Endodermal cell (in vitro differentiated cells): ENCODE measurements around the gene CD58. TPM values are rescaled to one million over a fixed set of nuclear protein-coding genes. Genes with fewer than 3 reads are reported as not detected.

Experiments
- DNase-seq: peaks from one replicate; pipeline ENCODE4 v3.0.0-alpha.2; 2017
- H3K27ac ChIP-seq: 2 replicates; pipeline ENCODE4 v1.5.1; 2013; ENCODE audit warnings: mild to moderate bottlenecking, low read depth, low read length, moderate library complexity
- H3K27me3 ChIP-seq: 2 replicates; pipeline ENCODE4 v1.6.1; 2013; ENCODE audit warnings: mild to moderate bottlenecking, low read length, moderate library complexity; ENCODE audit not compliant: insufficient read depth, control insufficient read depth, poor library complexity, severe bottlenecking
- H3K36me3 ChIP-seq: 2 replicates; pipeline ENCODE4 v1.7.0; 2013; ENCODE audit warnings: mild to moderate bottlenecking, low read length, moderate library complexity; ENCODE audit not compliant: control insufficient read depth, insufficient read depth
- H3K4me1 ChIP-seq: one replicate; pipeline ENCODE4 v1.7.0; 2013; ENCODE audit warnings: low read length; ENCODE audit not compliant: control insufficient read depth, insufficient read depth
- H3K4me3 ChIP-seq: 2 replicates; pipeline ENCODE4 v1.5.1; 2013; ENCODE audit warnings: mild to moderate bottlenecking, low read length, moderate library complexity
- H3K9ac ChIP-seq: 2 replicates; pipeline ENCODE4 v1.6.1; 2013; ENCODE audit warnings: mild to moderate bottlenecking, low read length, moderate library complexity; ENCODE audit not compliant: poor library complexity, severe bottlenecking; ENCODE audit errors: extremely low read depth
- H3K9me3 ChIP-seq: 2 replicates; pipeline ENCODE4 v1.6.1; 2013; ENCODE audit warnings: mild to moderate bottlenecking, low read length, moderate library complexity; ENCODE audit not compliant: control insufficient read depth
- H3K27ac Mint-ChIP-seq: 2 replicates; pipeline ENCODE4 v1.8.0; 2020; ENCODE audit warnings: mixed read lengths
- H3K27me3 Mint-ChIP-seq: 2 replicates; pipeline ENCODE4 v1.8.0; 2021; ENCODE audit warnings: mild to moderate bottlenecking, mixed read lengths; ENCODE audit not compliant: insufficient read depth
- H3K36me3 Mint-ChIP-seq: 2 replicates; pipeline ENCODE4 v1.8.0; 2020; ENCODE audit warnings: low read depth, mixed read lengths
- H3K4me1 Mint-ChIP-seq: 2 replicates; pipeline ENCODE4 v1.8.0; 2020; ENCODE audit warnings: mixed read lengths
- H3K4me3 Mint-ChIP-seq: 2 replicates; pipeline ENCODE4 v1.8.0; 2020; ENCODE audit warnings: mild to moderate bottlenecking, moderate library complexity, mixed read lengths
- H3K9me3 Mint-ChIP-seq: 2 replicates; pipeline ENCODE4 v1.8.0; 2020; ENCODE audit warnings: mild to moderate bottlenecking, mixed read lengths
- WGBS, 2 experiments: methylation state at CpG; one replicate each; pipeline versions ENCODE4 v1.1.5 to v1.1.7; 2013; ENCODE audit warnings: missing lambda C conversion rate in 2 of 2, mixed read lengths in 1 of 2; ENCODE audit not compliant: insufficient coverage in 1 of 2, insufficient read length in 1 of 2; 5-methylcytosine and 5-hydroxymethylcytosine counted together
- total RNA-seq, 2 donors: library from RNA; stranded (reverse); fragmentation: NEBNext Ultra II Directional in 1 of 2; extraction: Animal tissue kit (Norgen Biotek cat#: 25700) in 1 of 2; gene quantifications; 2 replicates in 1 of 2; 3 replicates in 1 of 2; pipeline ENCODE4 v1.2.1, GENCODE V29; 2021
- TF ChIP-seq, protein P1 (sequence below): fragments of 200-600 bp; sonication (generic); conservative IDR thresholded peaks from 2 replicates; pipeline ENCODE4 v1.5.0; 2021; ENCODE audit warnings: antibody characterized with exemption, mild to moderate bottlenecking

The CD58 gene
- total RNA-seq, 2 donors from 2014 or later, result 4.6 to 5.9 TPM

DNA sequence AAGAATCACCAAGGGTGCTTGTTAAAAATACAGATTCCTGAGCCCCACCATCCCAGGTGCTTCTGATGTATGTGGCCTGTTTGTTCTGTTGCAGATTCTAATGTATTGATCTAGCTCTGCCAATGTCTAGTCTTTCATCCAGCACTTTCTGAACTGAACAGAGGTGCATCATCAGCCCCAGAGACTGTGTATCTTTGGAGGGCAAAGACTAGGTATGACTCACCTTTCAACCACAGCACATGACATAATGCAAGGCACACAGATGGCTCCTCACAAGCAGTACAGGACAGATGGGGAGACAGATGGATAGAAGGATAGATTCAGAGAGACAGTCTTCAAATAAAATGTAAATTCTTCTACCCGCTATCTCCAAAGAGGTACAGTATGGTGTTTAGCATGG is 32.3 kb downstream of the CD58 start:
- H3K4me1 Mint-ChIP-seq, result no peaks in the 10 kb centered on the region

DNA sequence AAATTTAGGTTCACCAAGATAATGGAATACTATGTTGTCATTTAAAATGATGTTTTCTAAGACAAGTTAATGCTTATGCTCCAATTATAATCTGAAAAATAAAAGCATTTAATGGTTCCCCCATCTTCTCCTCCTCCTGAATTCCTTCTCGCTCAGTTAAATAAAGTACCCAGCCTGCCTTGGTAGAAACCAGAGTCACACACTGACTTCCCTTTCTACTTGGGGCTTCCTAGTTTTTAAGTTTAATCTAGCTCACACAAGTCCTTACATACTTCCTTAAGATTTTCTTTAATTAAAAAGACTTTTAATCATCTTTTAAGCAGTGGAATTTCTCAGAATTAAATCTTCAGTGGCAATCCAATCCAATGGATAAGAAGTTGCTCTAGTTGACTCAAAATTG is 32.9 kb downstream of the CD58 start:
- Mint-ChIP-seq H3K9me3 (peaks cover 14% of the 10 kb centered on the region), H3K36me3 (peaks cover 26% of the 10 kb centered on the region), H3K27ac (no peak overlapping the region), H3K4me3 (no peak overlapping the region), H3K27me3 (peaks cover 2% of the 10 kb centered on the region), H3K4me1 (no peaks in the 10 kb centered on the region)
- Histone ChIP-seq H3K4me3 (no peak overlapping the region), H3K36me3 (peaks cover 7% of the 10 kb centered on the region), H3K4me1 (no peaks in the 10 kb centered on the region), H3K27ac (no peak overlapping the region), H3K9ac (no peak overlapping the region), H3K27me3 (no peaks in the 10 kb centered on the region), H3K9me3 (peaks cover 4% of the 10 kb centered on the region)
- TF ChIP-seq, protein P1, sequence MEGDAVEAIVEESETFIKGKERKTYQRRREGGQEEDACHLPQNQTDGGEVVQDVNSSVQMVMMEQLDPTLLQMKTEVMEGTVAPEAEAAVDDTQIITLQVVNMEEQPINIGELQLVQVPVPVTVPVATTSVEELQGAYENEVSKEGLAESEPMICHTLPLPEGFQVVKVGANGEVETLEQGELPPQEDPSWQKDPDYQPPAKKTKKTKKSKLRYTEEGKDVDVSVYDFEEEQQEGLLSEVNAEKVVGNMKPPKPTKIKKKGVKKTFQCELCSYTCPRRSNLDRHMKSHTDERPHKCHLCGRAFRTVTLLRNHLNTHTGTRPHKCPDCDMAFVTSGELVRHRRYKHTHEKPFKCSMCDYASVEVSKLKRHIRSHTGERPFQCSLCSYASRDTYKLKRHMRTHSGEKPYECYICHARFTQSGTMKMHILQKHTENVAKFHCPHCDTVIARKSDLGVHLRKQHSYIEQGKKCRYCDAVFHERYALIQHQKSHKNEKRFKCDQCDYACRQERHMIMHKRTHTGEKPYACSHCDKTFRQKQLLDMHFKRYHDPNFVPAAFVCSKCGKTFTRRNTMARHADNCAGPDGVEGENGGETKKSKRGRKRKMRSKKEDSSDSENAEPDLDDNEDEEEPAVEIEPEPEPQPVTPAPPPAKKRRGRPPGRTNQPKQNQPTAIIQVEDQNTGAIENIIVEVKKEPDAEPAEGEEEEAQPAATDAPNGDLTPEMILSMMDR, result no peak
- 88 to 97% methylated on average over 1 of the region's 1 CpG for WGBS, 2 experiments
- no peak for DNase-seq

More for the DNA sequence above, 32.3 kb downstream of the CD58 start:
- H3K27me3 ChIP-seq, result no peaks in the 10 kb centered on the region
- Mint-ChIP-seq H3K36me3 (peaks cover 20% of the 10 kb centered on the region), H3K9me3 (peaks cover 14% of the 10 kb centered on the region), H3K4me3 (no peak overlapping the region), H3K27ac (no peak overlapping the region), H3K27me3 (peaks cover 2% of the 10 kb centered on the region)
- no peak overlapping the region for H3K9ac ChIP-seq
- no peak overlapping the region for H3K4me3 ChIP-seq
- no peaks in the 10 kb centered on the region for H3K4me1 ChIP-seq
- H3K27ac ChIP-seq, result no peak overlapping the region
- TF ChIP-seq, protein P1, result no peak
- WGBS, 2 experiments, result 78 to 100% methylated on average over 1 of the region's 1 CpG
- DNase-seq, result no peak
- H3K36me3 ChIP-seq, result peaks cover 7% of the 10 kb centered on the region
- peaks cover 4% of the 10 kb centered on the region for H3K9me3 ChIP-seq

DNA sequence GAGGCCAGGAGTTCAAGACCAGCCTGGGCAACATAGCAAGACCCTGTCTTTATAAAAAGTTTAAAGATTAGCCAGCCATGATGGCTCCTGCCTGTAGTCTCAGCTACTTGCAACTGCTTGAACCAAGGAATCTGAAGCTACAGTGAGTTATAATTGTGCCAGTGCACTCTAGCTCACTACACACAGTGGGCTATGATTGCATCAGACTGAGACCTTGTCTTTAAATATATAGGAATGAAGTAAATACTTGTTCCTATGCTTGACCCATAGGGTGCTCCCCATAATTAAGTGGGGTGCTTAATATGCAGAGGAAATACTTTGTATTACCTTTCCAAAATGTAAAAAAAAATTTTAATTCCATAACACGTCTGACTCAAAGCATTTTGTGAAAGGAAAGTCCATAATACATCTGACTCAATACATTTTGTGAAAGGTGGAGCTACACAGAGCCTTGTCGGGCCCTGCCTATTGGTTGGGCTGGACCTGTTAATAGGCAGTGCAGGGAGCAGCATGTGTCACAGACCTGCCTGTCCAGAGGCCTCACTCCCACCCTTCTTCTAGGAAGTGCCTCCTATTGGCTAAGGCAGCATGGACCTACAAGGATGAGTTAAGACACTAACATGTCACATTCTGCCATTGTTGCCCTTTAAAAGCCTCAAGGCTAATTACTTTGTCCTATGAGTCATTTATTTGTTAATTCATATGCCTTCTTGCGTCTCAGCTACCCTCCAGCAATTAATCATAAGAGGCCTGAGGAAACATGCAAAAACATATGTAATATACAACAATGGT is 33.6 kb downstream of the CD58 start:
- Histone ChIP-seq H3K9ac (no peak overlapping the region), H3K4me1 (no peaks in the 10 kb centered on the region), H3K27me3 (no peaks in the 10 kb centered on the region), H3K36me3 (peaks cover 7% of the 10 kb centered on the region), H3K27ac (no peak overlapping the region), H3K4me3 (no peak overlapping the region), H3K9me3 (peaks cover 4% of the 10 kb centered on the region)
- no peak for DNase-seq
- H3K27me3 Mint-ChIP-seq, result peaks cover 2% of the 10 kb centered on the region
- no peak overlapping the region for H3K27ac Mint-ChIP-seq
- H3K36me3 Mint-ChIP-seq, result peaks cover 27% of the 10 kb centered on the region
- H3K9me3 Mint-ChIP-seq, result peaks cover 14% of the 10 kb centered on the region
- H3K4me3 Mint-ChIP-seq, result no peak overlapping the region
- H3K4me1 Mint-ChIP-seq, result no peaks in the 10 kb centered on the region
- 95 to 100% methylated on average over 1 to 3 of the region's 3 CpGs for WGBS, 2 experiments
- TF ChIP-seq, protein P1, result no peak
